CD14-positive monocyte (primary cell): Measurements from ENCODE around the gene SGCD. TPM values are rescaled to one million over a fixed set of nuclear protein-coding genes. Genes with fewer than 3 reads are reported as not detected.

ENCODE experiments used
- DNase-seq, 3 donors: peaks; one replicate each; pipeline ENCODE4 v3.0.0-alpha.2; 2011 to 2022
- H2AFZ ChIP-seq: 2 replicates; pipeline ENCODE4 v1.6.0; 2012; ENCODE audit warnings: mild to moderate bottlenecking, low read depth, low read length, inconsistent platforms; ENCODE audit not compliant: insufficient read depth, poor library complexity, severe bottlenecking
- H3K27ac ChIP-seq, 2 donors: 1 replicate in 1 of 2; 2 replicates in 1 of 2; pipeline ENCODE4 v1.5.1; 2012 to 2013; ENCODE audit warnings: low read length in 2 of 2, control low read depth in 1 of 2, inconsistent platforms in 1 of 2, low read depth in 1 of 2, mild to moderate bottlenecking in 1 of 2
- H3K27me3 ChIP-seq, 2 donors: one replicate each; pipeline versions ENCODE4 v1.6.0 to v1.6.1; 2011 to 2013; ENCODE audit warnings: low read length in 2 of 2; ENCODE audit not compliant: control insufficient read depth in 2 of 2, insufficient read depth in 2 of 2
- H3K36me3 ChIP-seq, 2 donors: replicated peaks in 1 of 2; 1 replicate in 1 of 2; 2 replicates in 1 of 2; pipeline versions ENCODE4 v1.5.1 to v1.6.1; 2012 to 2013; ENCODE audit warnings: low read length in 2 of 2, control low read depth in 1 of 2, inconsistent platforms in 1 of 2, mild to moderate bottlenecking in 1 of 2; ENCODE audit not compliant: insufficient read depth in 2 of 2, control insufficient read depth in 1 of 2
- H3K4me1 ChIP-seq, 2 donors: 1 replicate in 1 of 2; 2 replicates in 1 of 2; pipeline versions ENCODE4 v1.5.1 to v1.6.1; 2012 to 2013; ENCODE audit warnings: low read length in 2 of 2, control low read depth in 1 of 2, inconsistent platforms in 1 of 2, mild to moderate bottlenecking in 1 of 2, moderate library complexity in 1 of 2; ENCODE audit not compliant: insufficient read depth in 2 of 2, control insufficient read depth in 1 of 2
- H3K4me2 ChIP-seq: replicated peaks from 2 replicates; pipeline ENCODE3; 2012; ENCODE audit warnings: low read length, moderate library complexity, mild to moderate bottlenecking; ENCODE audit not compliant: poor library complexity, severe bottlenecking; ENCODE audit errors: extremely low read depth
- H3K4me3 ChIP-seq, 3 experiments: fragments of 200-600 bp in 1 of 3; sonication (generic) in 1 of 3; replicated peaks in 1 of 3; 1 replicate in 2 of 3; 2 replicates in 1 of 3; pipeline ENCODE4 v1.5.1; 2011 to 2013; ENCODE audit warnings: low read length in 3 of 3, mild to moderate bottlenecking in 3 of 3, control low read depth in 2 of 3, low read depth in 2 of 3, inconsistent platforms in 1 of 3, moderate library complexity in 1 of 3
- H3K79me2 ChIP-seq: 2 replicates; pipeline ENCODE4 v1.6.0; 2012; ENCODE audit warnings: mild to moderate bottlenecking, control low read depth, inconsistent platforms, low read length, moderate library complexity; ENCODE audit not compliant: insufficient read depth
- H3K9ac ChIP-seq: 2 replicates; pipeline ENCODE4 v1.6.0; 2017; ENCODE audit warnings: low read length, mild to moderate bottlenecking; ENCODE audit not compliant: insufficient read depth, poor library complexity, severe bottlenecking
- H3K9me3 ChIP-seq, 2 donors: replicated peaks in 1 of 2; 1 replicate in 1 of 2; 2 replicates in 1 of 2; pipeline versions ENCODE4 v1.5.1 to v1.6.1; 2012 to 2013; ENCODE audit warnings: low read length in 2 of 2, control low read depth in 1 of 2; ENCODE audit not compliant: control insufficient read depth in 1 of 2, insufficient read depth in 1 of 2
- H4K20me1 ChIP-seq: 2 replicates; pipeline ENCODE4 v1.6.0; 2012; ENCODE audit warnings: mild to moderate bottlenecking, low read length, control low read depth, moderate library complexity; ENCODE audit not compliant: insufficient read depth
- H3K27ac Mint-ChIP-seq, 7 donors: one replicate each; pipeline ENCODE4 v1.8.0; 2020; ENCODE audit warnings: mild to moderate bottlenecking in 7 of 7, mixed read lengths in 7 of 7, moderate library complexity in 6 of 7, inconsistent platforms in 2 of 7
- H3K27me3 Mint-ChIP-seq, 3 donors: one replicate each; pipeline ENCODE4 v1.8.0; 2021 to 2022; ENCODE audit warnings: low read depth in 3 of 3, mild to moderate bottlenecking in 3 of 3, mixed read lengths in 3 of 3, moderate library complexity in 3 of 3, inconsistent platforms in 1 of 3
- H3K36me3 Mint-ChIP-seq, 2 donors: one replicate each; pipeline ENCODE4 v1.8.0; 2020; ENCODE audit warnings: mixed read lengths in 2 of 2, inconsistent platforms in 1 of 2, mild to moderate bottlenecking in 1 of 2
- H3K4me1 Mint-ChIP-seq: one replicate; pipeline ENCODE4 v1.8.0; 2020; ENCODE audit warnings: mild to moderate bottlenecking, mixed read lengths
- H3K4me3 Mint-ChIP-seq, 2 donors: one replicate each; pipeline ENCODE4 v1.8.0; 2020; ENCODE audit warnings: mild to moderate bottlenecking in 2 of 2, mixed read lengths in 2 of 2, moderate library complexity in 1 of 2
- H3K9me3 Mint-ChIP-seq, 7 donors: one replicate each; pipeline ENCODE4 v1.8.0; 2020 to 2022; ENCODE audit warnings: mixed read lengths in 7 of 7, mild to moderate bottlenecking in 6 of 7, moderate library complexity in 6 of 7, inconsistent platforms in 2 of 7
- WGBS: methylation state at CpG from one replicate; pipeline ENCODE4 v1.1.5; 2013; ENCODE audit warnings: missing lambda C conversion rate; ENCODE audit not compliant: insufficient coverage; 5-methylcytosine and 5-hydroxymethylcytosine counted together
- intact Hi-C, 2 donors: fragments of 100-400 bp; cut with micrococcal nuclease; formaldehyde crosslinking; loops; one replicate each; pipeline versions ENCODE4 v1.15.0 to v1.15.1; 2023
- polyA plus RNA-seq, 3 donors: library from polyadenylated mRNA; depleted of rRNA in 1 of 3; unstranded in 2 of 3; stranded (reverse) in 1 of 3; fragments of 300-500 nt in 2 of 3; fragments of >200 nt in 1 of 3; fragmentation: Illumina TruSeq in 2 of 3; gene quantifications; 1 replicate in 2 of 3; 2 replicates in 1 of 3; pipeline ENCODE4 v1.2.3, GENCODE V29; 2012 to 2021
- TF ChIP-seq, protein P1 (sequence below): fragments of 200-600 bp; IDR thresholded peaks from one replicate; pipeline ENCODE4 v1.8.0; 2022; ENCODE audit warnings: antibody characterized with exemption, mild to moderate bottlenecking

SGCD gene
- polyA plus RNA-seq, 3 donors = not detected

DNA sequence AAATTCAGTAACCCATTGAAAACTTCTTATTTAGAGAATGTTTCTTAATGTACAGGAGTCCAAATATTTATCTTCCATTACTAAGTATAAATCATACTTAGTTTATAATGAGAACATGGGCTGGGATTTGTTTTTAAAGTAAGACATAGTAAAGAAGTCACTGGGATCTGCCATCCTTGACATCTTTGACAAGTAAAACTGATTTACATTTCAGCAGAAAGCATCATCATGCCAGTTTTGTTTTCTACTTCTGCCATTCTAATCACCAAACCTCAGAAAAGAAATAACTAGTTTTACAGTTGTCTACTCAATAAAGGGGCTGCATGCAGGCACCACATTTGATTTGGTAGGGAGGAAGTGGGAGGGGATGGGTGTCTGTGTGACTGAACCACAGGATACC, 301.5 kb downstream of the SGCD start:
- no peak overlapping the region for H3K27ac Mint-ChIP-seq
- no peaks in the 10 kb centered on the region for H3K36me3 Mint-ChIP-seq
- TF ChIP-seq, protein P1, sequence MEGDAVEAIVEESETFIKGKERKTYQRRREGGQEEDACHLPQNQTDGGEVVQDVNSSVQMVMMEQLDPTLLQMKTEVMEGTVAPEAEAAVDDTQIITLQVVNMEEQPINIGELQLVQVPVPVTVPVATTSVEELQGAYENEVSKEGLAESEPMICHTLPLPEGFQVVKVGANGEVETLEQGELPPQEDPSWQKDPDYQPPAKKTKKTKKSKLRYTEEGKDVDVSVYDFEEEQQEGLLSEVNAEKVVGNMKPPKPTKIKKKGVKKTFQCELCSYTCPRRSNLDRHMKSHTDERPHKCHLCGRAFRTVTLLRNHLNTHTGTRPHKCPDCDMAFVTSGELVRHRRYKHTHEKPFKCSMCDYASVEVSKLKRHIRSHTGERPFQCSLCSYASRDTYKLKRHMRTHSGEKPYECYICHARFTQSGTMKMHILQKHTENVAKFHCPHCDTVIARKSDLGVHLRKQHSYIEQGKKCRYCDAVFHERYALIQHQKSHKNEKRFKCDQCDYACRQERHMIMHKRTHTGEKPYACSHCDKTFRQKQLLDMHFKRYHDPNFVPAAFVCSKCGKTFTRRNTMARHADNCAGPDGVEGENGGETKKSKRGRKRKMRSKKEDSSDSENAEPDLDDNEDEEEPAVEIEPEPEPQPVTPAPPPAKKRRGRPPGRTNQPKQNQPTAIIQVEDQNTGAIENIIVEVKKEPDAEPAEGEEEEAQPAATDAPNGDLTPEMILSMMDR = no peak
- no peaks in the 10 kb centered on the region for H3K9me3 ChIP-seq
- no peak overlapping the region for H3K4me3 Mint-ChIP-seq
- no peak overlapping the region for H3K4me2 ChIP-seq
- H3K9me3 Mint-ChIP-seq = peaks cover 0 to 6% (median 2%) of the 10 kb centered on the region in 7 donors
- no peak for DNase-seq
- no peaks in the 10 kb centered on the region for H3K36me3 ChIP-seq
- intact Hi-C loops = no loop called here
- no peaks in the 10 kb centered on the region for H3K27me3 ChIP-seq
- no peaks in the 10 kb centered on the region for H4K20me1 ChIP-seq
- H3K27me3 Mint-ChIP-seq = no peaks in the 10 kb centered on the region
- H3K4me1 Mint-ChIP-seq = no peaks in the 10 kb centered on the region
- no peak overlapping the region for H3K4me3 ChIP-seq
- no peak overlapping the region for H3K27ac ChIP-seq
- no peaks in the 10 kb centered on the region for H3K4me1 ChIP-seq
- H2AFZ ChIP-seq = no peak overlapping the region
- H3K9ac ChIP-seq = no peak overlapping the region
- no peaks in the 10 kb centered on the region for H3K79me2 ChIP-seq

DNA sequence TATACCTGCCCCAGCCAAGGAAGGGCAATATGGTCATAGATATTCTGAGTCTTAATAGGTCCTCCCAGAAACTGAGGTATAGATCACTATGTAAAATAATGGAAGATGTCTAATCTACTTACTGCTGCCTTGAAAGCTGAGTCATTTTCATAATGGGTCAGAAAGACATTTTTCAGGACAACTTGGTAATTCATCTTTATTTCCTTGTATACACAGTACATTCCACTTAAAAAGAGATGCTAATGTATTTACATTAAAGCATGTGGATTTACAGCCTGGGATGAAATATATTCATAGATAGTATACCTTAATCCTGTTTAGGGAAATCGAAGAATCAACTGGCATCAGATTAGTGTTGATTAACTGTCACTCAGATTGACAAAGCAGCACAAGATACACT, 304.0 kb downstream of the SGCD start:
- TF ChIP-seq, protein P1 = no peak
- Mint-ChIP-seq H3K36me3 (no peaks in the 10 kb centered on the region), H3K4me1 (no peaks in the 10 kb centered on the region), H3K27me3 (no peaks in the 10 kb centered on the region), H3K27ac (no peak overlapping the region), H3K4me3 (no peak overlapping the region), H3K9me3 (peaks cover 0 to 5% (median 0%) of the 10 kb centered on the region in 7 donors)
- Histone ChIP-seq H3K27ac (no peak overlapping the region), H3K9ac (no peak overlapping the region), H4K20me1 (no peaks in the 10 kb centered on the region), H3K4me1 (no peaks in the 10 kb centered on the region), H3K9me3 (peaks cover 0 to 2% of the 10 kb centered on the region in 2 donors), H2AFZ (no peak overlapping the region), H3K79me2 (no peaks in the 10 kb centered on the region), H3K4me2 (no peak overlapping the region), H3K27me3 (no peaks in the 10 kb centered on the region), H3K4me3 (no peak overlapping the region), H3K36me3 (no peaks in the 10 kb centered on the region)
- DNase-seq = no peak
- intact Hi-C loops = no loop called here
- no CpG with 5 or more reads among the region's 1 CpG for WGBS
